Jurkat, Clone E6-1 (cell line): Measurements from ENCODE around the gene TTYH1.
"Not testable (repeated sequence)": the region's sequence is repeated elsewhere in the genome, so short reads cannot be mapped to it uniquely, and the experiment has no call there.

Experiments used
- DNase-seq: peaks from one replicate; pipeline ENCODE4 v3.0.0-alpha.2; 2011; ENCODE audit warnings: low read depth, low spot score
- H3K4me3 ChIP-seq: 2 replicates; pipeline ENCODE4 v1.5.1; 2011; ENCODE audit warnings: mild to moderate bottlenecking, low read length, control low read depth, moderate library complexity

Gene TTYH1

DNA sequence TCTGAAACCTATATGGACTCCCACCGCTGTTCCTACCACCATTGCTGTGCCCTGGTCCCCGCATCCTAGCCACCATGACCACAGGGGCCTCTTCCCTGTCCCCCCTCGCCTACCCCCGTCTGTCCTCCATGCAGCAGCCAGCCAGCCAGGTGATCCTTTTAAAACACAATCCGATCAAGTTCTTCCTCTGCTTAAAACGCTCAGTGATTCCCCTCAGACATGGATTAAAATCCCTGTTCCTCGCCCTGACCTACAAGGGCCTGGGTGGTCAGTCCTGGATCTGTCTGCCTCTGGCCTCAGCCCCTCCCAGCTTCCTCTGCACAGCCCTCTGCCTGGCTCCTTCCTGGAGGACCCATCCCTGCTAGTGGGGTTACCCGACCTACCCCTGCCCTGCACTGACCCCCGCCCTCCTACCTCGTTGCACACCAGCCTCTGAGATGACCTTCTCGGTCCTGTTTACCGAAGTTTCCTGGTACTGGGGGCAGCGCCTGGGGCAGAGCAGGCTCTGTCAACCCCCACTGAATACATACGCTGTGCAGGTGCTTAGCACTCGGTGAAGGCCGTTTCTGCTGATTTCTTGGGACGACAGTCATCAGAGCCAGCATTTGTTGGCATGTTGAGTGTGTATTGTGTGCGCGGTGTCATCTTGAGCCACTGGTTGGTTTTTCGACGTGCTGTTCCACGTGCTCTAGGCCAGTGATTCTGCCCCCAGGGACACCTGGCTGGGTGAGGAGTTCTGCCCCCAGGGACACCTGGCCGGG, 19.0 kb downstream of the TTYH1 start:
- H3K4me3 ChIP-seq = no peak overlapping the region
- DNase-seq = no peak

DNA sequence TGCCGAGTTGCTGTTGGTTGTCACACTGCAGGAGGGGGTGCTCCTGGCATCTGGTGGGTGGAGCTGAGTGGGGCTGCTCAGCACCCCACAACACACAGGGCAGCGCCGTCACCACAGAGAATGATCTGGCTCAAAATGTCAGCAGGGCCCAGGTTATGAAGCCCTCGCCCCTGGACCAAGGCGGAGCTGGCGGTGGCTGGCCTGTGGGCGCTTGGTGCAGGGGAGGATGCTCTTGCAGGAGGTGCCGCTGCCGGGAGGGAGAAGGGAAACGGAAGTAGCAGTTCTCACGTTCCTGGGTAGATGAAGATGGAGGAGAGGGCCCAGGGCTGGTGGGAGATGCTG, 19.6 kb downstream of the TTYH1 start:
- H3K4me3 ChIP-seq = no peak overlapping the region
- DNase-seq = no peak

DNA sequence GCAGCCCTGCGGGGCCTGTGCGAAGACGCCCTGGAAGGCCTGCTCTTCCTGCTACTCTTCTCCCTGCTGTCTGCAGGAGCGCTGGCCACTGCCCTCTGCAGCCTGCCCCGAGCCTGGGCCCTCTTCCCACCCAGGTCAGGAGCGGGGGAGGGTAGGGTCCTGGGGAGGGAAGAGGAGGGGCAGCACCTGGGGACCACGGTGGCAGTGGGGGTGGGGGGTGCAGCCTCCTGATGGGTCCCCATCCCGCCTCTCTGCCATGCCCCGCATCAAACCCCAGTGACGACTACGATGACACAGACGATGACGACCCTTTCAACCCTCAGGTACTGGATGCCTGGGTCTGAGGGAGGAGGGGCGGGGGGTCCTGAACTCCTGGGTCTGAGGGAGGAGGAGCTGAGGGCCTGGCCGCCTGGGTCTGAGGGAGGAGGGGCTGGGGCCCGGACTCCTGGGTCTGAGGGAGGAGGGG, 20.3 kb downstream of the TTYH1 start:
- no peak overlapping the region for H3K4me3 ChIP-seq
- no peak for DNase-seq

DNA sequence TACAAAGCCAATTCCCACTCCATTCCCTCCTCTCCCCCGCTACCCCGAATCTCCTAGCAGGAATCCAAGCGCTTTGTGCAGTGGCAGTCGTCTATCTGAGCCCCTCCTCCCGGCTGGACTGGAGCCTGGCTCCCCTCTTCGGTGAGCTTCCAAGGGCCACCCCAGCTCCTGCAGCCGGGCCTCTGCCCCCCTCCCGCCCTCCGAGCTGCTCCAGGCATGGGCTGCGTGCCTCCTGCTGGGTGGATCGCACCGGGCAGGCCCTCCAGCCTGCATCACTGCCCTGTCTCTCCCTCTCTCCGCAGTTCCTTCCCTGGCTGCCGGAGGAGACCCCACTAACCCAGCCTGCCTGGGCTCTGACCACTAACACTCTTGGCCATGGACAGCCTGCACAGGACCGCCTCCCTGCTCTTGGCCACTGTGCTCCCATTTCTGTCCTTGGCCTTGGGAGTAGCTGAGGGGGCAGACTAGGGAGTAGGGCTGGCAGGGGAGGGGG, 20.8 kb downstream of the TTYH1 start:
- no peak for DNase-seq
- no peak overlapping the region for H3K4me3 ChIP-seq

DNA sequence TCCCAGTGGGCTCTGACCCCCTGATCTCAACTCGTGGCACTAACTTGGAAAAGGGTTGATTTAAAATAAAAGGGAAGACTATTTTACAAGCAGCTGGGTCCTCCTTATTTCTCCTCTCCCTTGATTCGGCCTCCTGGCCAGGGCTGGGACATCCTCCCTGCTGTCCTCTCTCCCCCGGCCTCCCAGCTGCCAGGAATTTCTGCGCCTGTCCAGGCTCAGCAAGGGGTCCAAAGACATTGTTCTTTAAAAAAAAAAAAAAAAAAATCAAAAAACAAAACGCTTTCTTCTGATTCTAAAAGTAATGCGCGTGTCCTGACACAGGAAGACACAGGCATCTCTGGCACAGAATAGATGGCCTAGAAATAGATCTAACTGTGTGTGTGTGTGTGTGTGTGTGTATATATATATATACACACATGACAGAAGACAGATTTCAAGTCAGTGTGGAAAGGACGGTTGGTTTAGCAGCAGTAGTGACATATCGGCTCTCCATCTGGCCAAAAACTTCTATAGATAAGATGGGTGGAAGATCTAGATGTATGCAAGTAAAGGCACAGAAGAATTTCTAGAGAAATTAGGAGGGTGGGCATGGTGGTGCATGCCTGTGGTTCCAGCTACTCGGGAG, 21.5 kb downstream of the TTYH1 start:
- no peak for DNase-seq

DNA sequence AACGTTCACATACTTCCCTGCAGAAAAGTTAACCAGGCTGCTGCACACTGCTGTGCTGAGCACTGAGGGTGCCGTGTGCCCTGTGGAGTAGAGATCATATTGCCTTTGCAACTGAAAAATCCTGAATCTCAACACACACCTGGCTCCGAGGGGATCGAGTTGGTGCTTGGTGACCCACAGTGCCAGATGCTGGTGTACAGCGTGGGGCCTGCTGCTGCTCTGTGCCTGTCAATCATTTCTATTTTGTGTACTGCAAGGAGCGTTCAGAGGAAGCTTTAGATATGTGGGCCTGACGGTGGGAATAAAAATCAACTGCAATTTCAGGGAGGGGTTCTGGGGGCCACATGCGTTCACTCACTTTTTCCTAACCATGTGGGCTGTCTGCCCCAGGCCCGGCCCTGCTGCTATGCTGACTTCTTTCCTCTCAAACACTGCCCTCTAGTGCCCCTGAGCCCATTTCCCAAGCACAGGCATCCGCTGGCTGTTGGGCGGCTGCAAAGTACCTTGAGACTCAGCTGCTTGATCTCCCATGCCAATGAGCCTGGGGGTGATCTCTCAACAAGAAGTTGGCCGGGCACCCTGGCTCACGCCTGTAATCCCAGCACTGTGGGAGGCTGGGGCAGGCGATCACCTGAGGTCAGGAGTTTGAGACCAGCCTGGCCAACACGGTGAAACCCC, 24.0 kb downstream of the TTYH1 start:
- no peak overlapping the region for H3K4me3 ChIP-seq
- DNase-seq = no peak

More for the DNA sequence above, 21.5 kb downstream of the TTYH1 start:
- no peak overlapping the region for H3K4me3 ChIP-seq

DNA sequence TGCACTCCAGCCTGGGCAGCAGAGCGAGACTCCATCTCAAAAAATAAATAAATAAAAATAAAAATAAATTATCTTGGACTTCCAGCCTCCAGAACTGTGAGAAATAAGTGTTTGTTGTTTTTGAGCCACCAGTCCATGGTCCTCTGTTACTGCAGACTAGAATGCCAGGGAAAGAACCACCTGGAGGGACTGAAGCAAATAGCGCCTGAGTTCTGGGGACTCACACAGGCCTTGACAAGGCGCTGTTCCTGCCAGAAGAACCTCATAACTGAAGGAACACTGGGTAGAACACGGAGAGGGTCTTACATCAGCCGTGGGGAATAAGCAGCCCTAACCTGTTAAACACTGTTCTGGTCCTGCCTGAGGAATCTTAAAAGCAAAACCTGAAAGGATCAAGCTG, 25.4 kb downstream of the TTYH1 start:
- H3K4me3 ChIP-seq = no peak overlapping the region
- no peak for DNase-seq

DNA sequence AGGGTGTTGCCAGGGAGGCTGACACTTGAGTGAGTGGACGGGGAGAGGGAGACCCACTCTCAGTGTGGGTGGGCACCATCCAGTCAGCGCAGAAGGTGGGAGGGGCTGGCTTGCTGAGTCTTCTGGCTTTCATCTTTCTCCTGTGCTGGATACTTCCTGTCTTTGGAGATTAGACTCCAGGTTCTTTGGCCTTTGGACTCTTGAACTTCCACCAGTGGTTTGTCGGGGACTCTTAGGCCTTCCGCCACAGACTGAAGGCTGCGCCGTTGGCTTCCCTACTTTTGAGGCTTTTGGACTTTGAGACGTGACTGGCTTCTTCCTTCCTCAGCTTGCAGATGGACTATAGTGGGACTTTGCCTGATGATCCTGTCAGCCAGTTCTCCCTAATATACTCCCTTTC, 29.5 kb downstream of the TTYH1 start:
- H3K4me3 ChIP-seq = no peak overlapping the region
- no peak for DNase-seq

DNA sequence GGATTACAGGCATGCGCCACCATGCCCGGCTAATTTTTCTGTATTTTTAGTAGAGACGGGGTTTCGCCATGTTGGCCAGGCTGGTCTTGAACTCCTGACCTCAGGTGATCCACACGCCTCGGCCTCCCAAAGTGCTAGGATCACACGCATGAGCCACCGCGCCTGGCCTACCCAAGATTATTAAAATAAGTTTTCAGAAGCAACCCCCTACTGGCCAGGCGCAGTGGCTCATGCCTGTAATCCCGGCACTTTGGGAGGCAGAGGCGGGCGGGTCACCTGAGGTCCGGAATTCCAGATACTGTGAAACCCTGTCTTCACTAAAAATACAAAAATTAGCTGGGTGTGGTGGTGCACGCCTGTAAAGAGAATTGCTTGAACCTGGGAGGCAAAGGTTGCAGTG, 31.1 kb downstream of the TTYH1 start:
- not testable (repeated sequence) for H3K4me3 ChIP-seq, DNase-seq

DNA sequence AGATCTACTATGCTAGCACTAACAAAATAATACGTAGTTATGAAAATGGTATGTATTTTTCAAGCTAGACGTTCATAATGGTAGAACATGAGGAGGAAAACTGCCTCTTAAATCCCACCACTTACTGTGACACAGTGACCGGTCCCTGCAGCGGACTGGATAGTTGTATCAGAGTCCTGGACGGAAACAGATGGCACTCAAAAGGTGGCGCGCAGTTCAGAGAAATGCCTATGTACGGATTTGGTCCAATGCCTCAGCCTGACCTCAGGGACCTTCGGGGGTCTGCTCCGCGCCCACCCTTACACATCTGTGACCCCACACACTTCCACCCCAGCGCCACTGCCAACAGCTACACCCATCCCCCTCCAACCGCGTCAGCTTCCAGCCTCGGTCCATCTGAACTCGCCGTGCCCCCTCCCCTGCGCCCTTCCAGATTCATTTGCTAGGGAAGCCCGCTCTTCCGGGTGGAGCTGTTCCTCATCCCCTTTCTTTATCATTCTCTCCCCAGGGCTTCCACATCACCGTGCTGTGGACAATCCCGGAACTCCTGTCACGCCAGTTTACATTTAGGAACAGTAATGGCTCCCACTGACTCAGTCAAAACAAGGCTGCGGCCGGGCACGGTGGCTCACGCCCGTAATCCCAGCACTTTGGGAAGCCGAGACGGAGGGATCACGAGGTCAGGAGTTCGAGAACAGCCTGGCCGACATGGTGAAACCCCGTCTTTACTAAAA, 32.9 kb downstream of the TTYH1 start:
- no peak for DNase-seq
- peak overlapping the region; percentile 98 for H3K4me3 ChIP-seq

DNA sequence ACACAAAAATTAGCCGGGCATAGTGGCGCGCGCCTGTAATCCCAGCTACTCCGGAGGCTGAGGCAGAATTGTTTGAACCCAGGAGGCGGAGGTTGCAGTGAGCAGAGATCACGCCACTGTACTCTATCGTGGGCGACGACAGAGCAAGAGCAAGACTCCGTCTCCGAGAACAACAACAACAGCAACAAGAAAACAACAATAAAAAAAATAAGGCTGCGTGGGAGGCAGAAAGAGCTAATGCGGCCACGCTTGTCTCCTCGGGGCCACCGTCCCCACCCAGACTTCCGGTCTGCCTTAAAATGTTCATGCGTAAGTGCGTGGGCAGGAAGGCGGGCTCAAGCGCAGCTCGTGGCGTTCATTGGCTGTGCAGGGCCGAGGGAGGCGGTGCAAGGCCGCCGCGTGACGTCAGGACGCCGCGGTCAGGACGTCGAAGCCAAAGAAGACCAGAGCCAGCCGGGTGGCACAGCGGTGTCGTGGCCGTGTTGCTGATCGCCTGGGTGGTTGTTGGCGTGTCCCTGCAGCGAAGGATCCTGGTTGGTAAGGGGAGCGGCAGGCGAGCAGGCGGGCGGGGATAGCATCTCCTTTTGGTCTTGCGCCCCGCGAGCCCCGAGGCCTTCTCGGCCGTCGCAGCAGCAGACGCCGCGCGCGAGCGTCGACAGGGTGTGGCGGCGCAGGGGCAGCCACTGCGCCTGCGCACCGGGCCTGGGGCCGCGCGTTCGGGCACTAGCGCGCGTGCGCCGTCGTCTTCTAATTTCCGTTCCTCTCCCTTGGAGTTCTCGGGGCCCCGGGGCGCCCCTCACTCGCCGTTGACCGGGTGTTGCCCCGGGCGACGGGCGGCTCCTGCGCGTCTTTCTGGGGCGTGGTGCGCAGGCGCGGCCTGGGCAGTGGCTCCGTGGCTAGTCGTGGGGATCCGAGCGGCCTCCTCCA, 33.8 kb downstream of the TTYH1 start, which contains the start of gene LENG8:
Gene LENG8, plus strand, starts transcription at position 426 of the 927 bp plus-strand sequence. CDS start 2,146 bp downstream, outside the sequence.
- DNase-seq = peak; percentile 96
- H3K4me3 ChIP-seq = peak within 1 kb of the TSS; percentile 98

DNA sequence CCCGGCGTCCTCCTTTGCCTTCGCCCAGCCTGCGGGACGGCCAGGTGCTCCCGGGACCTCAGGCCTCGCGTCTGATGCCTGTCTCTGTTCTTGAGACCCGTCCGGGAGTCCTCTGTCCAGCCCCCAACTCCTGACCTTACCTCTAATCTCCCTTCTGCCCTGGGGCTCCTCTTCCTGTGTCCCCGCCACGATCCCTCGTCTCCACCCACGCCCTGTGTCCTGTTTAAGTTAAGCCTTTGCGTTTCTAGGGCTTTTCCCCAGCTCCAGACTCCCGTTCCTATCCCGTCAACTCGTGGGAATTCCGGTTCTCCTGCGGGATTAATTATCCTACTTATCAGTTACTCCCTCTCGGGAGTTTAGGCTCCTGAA, 34.4 kb downstream of the TTYH1 start:
- H3K4me3 ChIP-seq = peak overlapping the region; percentile 98
- DNase-seq = no peak

DNA sequence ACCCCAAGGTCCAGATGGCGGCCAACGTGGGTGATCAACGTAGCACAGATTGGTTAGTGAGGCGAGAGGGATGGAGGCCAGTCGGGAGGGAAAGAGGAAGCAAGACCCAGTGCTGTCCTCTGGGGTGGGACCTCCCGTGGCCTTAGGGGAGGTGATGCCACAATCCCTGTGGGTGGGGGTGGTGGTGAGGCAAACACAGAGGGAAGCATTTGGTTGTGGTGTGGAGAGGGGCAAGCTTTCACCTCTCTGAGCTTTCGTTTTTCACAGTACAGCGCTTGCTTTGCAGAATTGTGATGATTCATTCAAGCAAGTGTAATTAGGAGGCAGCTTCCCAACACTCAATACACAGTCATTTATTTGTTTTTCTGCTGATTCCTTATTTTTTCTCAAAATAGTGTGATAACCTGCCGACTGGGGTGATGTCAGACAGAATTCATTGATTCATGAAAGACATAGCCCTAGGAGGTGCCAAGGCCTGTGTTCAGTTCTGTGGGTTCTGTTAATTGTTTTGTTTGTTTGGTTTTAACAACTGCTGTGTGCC, 36.1 kb downstream of the TTYH1 start:
- no peak for DNase-seq
- no peak overlapping the region for H3K4me3 ChIP-seq

DNA sequence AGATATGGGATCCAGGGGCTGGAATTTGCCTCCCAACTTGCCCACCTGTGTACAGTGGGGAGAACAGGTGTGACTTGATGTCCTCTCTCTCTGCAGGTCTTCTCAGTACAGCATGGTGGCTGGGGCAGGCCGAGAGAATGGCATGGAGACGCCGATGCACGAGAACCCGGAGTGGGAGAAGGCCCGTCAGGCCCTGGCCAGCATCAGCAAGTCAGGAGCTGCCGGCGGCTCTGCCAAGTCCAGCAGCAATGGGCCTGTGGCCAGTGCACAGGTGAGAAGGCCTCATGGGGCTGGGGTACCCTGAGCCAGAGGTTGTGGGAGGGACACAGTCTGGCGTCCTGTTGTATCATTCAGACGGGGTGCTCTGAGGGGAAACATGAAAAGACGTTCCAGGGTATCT, 36.7 kb downstream of the TTYH1 start:
- no peak overlapping the region for H3K4me3 ChIP-seq
- no peak for DNase-seq

DNA sequence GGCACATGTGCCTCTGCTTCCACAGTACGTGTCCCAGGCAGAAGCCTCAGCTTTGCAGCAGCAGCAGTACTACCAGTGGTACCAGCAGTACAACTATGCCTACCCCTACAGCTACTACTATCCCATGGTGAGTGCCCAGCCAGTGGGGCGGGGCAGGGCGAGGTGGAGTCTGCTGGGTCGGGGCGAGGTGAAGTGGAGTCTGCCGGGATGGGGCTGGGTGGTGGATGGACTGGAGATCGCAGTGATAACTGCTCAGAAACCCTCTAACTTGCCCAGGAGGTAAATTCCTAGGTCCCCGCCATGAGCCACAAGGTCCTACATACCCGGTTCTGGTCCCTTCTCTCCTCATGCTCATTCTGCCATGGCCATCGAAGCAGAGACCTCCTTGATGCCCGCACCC, 37.4 kb downstream of the TTYH1 start:
- DNase-seq = no peak
- H3K4me3 ChIP-seq = no peak overlapping the region

DNA sequence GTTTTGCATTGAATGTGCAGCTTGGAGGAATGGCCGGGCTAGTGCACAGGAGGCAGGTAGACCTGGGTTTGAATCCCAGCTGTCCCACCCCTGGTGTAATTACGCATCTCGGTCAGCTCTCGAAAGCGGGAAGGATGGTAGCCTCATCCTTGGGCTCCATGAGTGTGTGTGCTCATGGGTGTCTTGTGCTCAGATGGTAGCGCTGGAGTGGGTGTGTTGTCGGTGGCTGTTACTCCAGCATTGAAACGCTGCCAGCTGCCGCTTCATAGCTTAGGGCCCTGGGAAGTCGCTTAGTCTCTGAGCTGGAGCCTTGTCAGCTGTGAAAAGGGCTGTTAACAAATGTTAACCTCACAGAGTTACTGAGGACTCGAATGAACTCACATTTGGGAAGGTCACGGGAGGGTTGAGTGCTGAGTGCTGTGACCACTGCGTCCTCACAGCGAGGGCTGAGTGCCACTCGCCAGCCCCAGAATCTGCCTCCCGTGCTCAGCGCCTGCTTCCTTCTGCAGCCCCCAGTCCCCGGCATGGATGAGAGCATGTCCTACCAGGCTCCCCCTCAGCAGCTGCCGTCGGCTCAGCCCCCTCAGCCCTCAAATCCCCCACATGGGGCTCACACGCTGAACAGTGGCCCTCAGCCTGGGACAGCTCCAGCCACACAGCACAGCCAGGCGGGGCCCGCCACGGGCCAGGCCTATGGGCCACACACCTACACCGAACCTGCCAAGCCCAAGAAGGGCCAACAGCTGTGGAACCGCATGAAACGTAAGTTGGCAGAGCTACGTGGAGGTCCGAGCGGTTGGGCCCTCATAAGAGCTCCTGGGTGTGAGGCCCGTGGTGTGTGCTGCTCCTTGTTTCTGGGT, 38.9 kb downstream of the TTYH1 start:
- DNase-seq = no peak
- no peak overlapping the region for H3K4me3 ChIP-seq
